Fibroblast of skin of left quadriceps (primary cell): ENCODE results near the gene ISG20.
A peak's percentile ranks its signal among the peaks of the same experiment; 100 is the strongest.
"Not testable (repeated sequence)": the region's sequence is repeated elsewhere in the genome, so short reads cannot be mapped to it uniquely, and the experiment has no call there.

Experiments
- DNase-seq, 2 experiments: peaks; one replicate each; pipeline ENCODE4 v3.0.0-alpha.2; 2013; ENCODE audit warnings: low read depth in 2 of 2

Gene ISG20

DNA sequence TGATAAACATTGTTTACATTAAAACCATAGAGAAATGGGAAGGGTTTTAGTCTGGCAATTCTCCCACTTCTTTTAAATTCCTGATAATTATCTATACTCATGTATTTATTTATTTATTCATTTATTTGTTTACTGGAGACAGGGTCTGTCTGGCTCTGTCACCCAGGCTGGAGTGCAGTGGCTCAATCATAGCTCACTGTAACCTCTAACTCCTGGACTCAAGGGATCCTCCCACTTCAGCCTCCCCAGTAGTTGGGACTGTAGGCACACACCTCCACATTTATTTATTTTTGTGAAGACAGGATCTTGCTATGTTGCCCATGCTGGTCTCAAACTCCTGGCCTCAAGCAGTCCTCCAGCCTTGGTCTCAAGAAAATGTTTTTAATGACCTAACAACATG is 20.1 kb upstream of the ISG20 start:
- no peak for DNase-seq

- DNase-seq, result no peak
Measured at GRCh38 chr15:88619796-88620195, 19.0 kb upstream of the ISG20 start.

DNA sequence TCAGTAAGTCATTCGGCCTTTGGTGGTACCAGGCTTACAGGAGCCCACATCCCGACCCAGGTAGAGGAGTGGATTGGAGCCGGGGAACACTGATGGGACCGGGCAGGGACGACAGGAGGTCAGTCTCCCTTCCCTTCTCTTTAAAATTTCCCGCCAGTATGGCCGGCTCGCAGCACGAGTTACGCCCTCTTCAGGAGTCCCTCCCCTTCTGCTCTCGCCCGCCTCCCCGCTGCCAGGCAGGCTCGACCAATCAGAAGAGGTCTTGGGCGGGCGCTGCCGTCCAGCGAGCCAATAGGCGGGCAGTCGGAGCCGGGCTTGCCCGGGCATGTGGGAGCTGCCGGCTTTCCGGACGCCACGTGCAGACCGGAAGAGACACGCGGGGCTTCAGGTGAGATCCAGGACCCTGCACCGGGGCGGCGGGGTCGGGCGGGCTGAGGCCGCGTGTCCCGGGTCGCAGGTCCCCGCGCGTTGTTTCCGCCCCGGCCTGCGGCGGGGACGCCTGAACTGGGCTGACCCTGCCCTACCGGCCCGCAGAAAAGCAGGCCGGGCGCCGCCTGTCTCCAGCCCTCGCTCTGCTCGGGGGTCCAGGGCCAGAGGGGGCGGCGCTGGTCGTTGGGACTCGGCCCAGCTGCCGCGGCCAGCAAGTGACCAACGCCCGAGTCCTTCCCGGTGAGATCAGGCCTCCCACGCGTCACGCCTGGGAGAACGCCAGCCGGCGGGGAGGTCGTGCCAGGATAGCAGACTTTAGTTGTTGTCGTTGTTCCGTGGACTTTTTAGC is 17.6 kb upstream of the ISG20 start, which contains the start of gene AEN:
TSS of gene AEN (plus strand) at position 346 of the 778 bp plus-strand sequence. CDS start 4,870 bp downstream, outside the sequence.
- DNase-seq, result peak; percentile 92 to 93

DNA sequence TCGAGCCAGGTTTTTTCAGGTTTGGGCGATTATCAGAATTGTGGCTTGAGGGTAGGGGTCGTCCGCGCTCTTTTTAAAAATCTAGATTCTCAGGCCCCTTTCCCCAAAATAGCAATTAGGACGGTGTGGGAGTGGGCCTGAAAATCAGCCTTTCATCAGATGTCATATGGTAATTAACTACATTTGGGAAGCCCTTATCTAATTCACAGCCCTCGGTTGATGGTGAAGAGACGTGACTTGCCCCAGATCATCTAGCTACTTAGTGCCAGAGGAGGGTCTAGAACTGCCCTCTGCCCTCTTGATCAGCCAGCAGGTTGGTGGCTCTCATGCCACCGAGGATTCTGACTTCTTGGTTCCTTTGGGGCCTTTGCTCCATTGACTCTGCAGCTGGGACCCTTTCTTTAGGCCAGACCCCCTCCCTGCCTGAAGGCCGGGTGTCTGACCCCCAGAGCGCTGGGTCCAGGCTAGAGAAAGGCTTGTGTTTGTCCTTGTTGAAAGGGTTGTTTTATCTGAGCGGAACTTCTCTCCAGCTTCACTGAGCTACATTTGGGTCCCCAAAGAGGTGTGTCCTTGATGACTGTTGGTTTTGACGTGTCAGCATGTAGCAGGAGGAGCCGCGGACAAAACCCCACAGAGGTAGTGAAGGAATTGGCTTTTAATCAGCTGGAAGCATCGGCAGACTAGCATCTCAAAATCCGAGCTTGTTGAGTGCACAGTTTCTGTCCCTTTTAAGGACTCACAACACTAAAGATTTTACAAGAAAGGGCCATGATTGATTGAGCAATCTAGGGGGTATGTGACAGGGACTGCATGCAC is 16.8 kb upstream of the ISG20 start:
- no peak for DNase-seq

DNA sequence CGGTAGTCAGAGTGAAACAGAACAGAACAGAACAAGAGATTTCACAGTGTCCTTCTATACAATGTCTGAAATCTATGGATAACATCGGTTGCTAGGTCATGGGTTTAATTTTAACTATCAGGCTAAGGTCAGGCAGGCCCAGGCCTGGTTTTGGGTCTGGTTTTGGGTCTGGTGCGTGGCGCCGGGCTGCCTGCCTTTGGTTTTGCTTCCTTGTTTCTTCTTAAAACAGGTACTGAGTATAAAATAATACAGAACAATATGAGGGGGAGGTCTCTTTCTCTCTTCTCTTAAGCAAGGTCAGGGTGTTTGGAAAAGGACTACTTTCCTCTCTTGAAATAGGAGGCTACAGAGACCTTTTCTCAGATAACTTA is 16.2 kb upstream of the ISG20 start:
- no peak for DNase-seq

GRCh38 chr15:88623061-88623460 is 15.8 kb upstream of the ISG20 start:
- peak in 1 of 2 experiments; percentile 20 for DNase-seq

- no peak for DNase-seq
Measured at GRCh38 chr15:88623632-88624031, 15.2 kb upstream of the ISG20 start.

- peak; percentile 36 to 42 for DNase-seq
Measured at GRCh38 chr15:88624156-88624970, 14.5 kb upstream of the ISG20 start.

- no peak for DNase-seq
Measured at GRCh38 chr15:88624971-88625490, 13.8 kb upstream of the ISG20 start.

- DNase-seq, result no peak
Measured at GRCh38 chr15:88625943-88626741, 12.7 kb upstream of the ISG20 start.

DNA sequence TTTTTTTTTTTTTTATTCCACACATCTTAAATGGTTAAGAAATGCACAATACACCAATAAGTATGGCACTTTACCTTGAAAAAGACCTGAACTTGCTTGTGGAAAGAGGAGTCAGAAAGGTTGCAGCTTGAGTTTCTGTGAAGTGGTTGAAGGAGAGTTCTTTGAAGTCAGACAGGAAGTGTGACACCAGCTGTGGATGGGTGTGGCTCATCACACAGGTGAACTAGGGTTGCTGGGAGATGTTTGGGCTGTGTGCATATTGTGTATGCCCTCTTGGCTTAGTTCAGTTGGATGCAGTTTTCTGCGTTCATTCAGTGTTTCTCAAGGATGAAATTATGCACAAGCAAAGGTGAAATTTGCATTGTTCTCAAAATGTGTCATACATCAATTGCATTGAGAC is 11.4 kb upstream of the ISG20 start:
- no peak for DNase-seq

DNA sequence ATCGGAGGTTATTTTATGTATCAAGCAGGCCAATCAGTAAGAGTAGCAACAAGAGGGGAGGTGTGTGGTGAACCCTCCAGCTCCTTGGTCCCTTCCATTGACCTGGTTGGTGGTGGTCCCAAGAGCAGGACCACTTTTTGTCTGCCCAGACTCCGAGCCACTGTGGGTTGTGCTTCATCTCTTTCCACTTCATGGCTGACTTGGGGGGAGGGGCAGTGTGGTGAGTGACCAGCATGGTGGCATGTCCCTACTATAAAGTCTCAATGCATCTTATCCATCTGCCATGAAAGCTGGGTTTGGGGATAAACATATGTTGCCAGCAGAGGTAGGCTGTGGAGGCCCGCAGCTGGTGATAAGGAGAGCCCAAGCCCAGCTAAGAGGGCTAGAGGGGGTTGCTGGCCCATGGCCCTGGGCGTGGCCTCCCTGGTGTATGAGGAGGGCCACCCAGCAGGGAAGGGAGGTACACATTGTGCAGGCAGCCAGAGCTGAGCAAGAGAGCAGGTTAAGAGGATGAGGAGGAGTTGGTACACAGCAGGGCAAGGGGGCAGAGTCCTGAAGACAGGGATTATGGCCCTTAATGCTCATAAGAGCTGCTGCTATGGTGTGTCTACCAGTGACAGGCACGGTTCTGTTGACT is 10.7 kb upstream of the ISG20 start:
- no peak for DNase-seq

- no peak for DNase-seq
Measured at GRCh38 chr15:88629071-88629470, 9.7 kb upstream of the ISG20 start.

DNA sequence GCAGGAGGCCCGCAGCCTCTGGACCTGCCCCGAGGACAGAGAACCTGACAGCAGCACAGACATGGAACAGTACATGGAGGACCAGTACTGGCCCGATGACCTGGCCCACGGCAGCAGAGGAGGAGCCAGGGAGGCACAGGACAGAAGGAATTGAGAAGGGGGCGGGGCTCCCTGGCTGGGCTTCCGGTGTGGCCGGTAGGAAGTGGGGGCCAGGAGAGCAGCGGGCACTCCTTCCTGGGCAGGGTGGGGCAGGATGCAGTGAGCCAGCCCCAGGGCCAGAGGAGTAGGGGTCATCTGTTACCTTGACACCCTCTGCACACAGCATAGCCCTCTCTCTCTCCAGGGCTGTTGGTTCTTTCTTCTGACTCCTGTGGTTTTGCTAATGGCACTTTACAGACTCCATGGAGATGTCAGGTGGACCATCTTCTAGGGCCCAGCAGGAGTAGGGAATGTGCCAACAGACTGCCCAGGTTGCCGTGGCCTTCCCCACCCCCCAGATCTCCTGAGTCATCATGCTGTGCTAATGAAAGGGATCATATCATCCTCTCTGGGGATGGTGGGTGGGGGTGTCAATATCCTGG is 8.6 kb upstream of the ISG20 start:
- DNase-seq, result no peak

DNA sequence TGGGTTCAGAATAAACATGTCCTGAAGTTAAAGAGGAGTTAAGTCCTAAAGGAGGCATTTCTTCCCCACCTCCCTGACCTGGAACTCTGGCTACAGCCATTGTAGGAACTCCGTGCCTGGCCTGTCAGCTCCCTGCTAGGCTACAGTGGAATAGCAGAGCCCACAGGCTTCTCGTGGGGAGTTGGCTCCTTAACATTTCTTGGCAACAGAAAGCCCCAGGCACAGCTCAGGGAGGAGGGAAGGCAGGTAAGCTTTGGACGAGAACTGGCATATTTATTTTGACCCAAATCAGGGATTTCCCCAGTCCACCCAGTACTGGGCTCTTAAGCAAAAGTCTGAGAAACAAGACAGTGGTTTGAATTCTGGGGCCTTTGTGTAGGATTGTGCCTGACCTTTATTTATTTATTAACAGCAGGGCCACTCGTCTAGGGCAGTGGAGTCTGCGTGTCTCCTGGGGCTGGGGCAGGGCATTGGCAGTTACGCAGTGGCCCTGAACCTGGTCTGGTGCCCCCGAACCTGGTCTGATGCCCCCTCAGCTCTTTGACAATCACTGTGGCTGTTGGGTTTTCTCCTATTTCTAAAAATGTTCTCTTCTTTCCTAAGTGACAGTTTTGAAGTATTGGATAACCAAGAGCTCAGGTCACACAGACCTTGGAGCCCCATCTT is 7.9 kb upstream of the ISG20 start:
- DNase-seq, result no peak

DNA sequence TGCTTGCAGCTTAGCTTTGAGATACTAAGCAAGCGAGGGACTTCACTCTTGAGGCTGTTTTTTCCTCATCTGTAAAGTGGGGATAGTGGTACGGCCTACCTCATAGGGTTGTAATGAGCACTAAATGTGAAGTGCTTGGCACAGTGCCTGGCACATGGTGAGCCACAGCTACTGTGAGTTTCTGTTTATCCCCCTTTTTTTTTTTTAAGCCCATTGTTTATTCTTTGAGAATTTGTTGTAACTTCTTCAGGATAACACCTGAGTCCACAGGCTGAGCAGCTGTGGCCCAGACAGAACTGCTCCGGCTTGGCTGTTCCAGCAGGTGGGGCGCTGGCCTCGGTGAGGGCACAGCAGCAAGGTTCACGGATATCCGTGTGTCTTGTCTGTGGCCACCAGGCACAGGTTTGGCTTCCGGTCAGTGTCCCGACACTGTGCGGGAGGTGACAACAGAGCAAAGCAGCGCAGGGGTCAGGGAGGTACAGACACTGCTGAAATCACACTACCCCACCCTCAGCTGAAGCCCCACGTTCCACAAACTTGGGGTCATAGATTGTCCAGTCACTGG is 7.3 kb upstream of the ISG20 start:
- no peak for DNase-seq

DNA sequence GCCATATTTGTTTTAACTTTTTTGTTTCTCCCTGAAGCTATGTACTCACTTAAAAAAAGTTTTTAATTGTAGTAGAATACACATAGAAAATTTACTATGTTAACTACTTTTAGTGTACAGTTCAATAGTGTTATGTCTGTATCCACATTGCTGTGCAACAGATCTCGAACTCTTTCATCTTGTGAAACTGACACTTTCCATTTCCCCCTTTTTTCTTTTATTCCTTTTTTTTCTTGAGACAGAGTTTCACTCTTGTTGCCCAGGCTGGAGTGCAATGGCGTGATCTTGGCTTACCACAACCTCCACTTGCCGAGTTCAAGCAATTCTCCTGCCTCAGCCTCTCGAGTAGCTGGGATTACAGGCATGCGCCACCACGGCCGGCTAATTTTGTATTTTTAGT is 6.0 kb upstream of the ISG20 start:
- DNase-seq, result not testable (repeated sequence)

DNA sequence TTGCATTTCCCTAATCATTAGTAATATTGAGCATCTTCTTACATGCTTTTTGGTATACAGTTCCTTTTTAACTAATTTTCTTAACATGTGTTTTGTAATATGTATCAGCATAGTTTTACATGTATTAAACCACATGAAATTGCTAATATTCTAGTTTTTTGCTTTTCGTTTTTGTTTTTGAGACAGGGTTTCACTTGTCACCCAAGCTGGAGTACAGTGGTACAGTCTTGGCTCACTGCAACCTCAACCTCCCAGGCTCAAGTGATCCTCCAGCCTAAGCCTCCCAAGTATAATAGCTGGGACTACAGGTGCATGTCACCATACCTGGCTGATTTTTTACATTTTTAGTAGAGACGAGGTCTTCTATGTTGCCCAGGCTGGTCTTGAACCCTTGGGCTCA is 4.4 kb upstream of the ISG20 start:
- DNase-seq, result no peak

DNA sequence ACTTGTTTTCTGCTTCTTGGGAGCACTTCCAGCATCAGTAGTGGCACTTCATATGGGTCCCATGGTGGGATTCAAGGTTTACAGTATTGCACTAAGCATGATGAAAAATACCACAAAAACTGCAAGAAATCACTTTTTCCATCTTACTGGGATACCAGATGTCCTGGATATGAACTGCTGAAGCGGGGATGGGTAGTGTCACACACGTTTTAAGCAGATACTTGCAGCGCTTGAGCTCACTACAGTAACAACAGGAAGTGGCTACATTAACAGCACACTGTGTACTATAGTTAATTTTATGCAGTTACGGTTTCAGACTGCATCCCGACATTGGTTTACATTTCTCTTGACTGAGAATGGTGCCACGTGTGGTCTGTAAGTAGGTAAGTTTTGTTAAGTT is 3.5 kb upstream of the ISG20 start:
- DNase-seq, result no peak
